A673 (cell line): ENCODE measurements around the gene SLC26A4.

Experiments
- CTCF ChIP-seq: fragments of 300-800, 200-600 bp; sonication (generic); conservative IDR thresholded peaks from 2 replicates; pipeline ENCODE4 v1.5.1; 2017; ENCODE audit warnings: low read depth, mild to moderate bottlenecking, antibody characterized with exemption, low read length, moderate library complexity, mixed read lengths
- EZH2 ChIP-seq: fragments of 200-600 bp; sonication (generic); IDR thresholded peaks from 2 replicates; pipeline ENCODE4 v1.6.1; 2017; ENCODE audit warnings: borderline replicate concordance, low read depth, mild to moderate bottlenecking, mixed read lengths, antibody characterized with exemption, low read length; ENCODE audit not compliant: poor library complexity, severe bottlenecking

- TF ChIP-seq CTCF (no peak), EZH2 (no peak)
Measured at GRCh38 chr7:107712025-107712424, 51.4 kb downstream of the SLC26A4 start.
